ENCODE measurements around the gene TGFB1I1.
A peak's percentile ranks its signal among the peaks of the same experiment; 100 is the strongest.
"Not testable (repeated sequence)": the region's sequence is repeated elsewhere in the genome, so short reads cannot be mapped to it uniquely, and the experiment has no call there.

The TGFB1I1 gene

GRCh38 chr16:31472709-31473203, 804 bp downstream of the TGFB1I1 start:
- DNase-seq: peak in 1 of 2 experiments; percentile 11

- DNase-seq: no peak
These were observed 1.5 kb downstream of the TGFB1I1 start for GRCh38 chr16:31473264-31473984.

DNA sequence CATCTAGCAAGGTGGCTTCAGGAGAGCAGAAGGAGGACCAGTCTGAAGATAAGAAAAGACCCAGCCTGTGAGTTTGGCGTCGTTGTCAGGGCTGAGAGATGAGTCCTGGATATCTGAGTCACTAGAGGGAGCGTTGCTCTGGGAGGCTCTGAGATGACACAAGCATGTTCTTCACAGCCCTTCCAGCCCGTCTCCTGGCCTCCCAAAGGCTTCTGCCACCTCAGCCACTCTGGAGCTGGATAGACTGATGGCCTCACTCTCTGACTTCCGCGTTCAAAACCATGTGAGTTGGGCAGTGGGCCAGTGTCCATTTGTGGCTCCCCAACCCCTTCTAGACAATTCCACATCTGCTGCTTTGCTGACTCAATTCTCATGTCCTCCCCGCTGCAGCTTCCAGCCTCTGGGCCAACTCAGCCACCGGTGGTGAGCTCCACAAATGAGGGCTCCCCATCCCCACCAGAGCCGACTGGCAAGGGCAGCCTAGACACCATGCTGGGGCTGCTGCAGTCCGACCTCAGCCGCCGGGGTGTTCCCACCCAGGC, 2.3 kb downstream of the TGFB1I1 start:
- no peak for DNase-seq

DNA sequence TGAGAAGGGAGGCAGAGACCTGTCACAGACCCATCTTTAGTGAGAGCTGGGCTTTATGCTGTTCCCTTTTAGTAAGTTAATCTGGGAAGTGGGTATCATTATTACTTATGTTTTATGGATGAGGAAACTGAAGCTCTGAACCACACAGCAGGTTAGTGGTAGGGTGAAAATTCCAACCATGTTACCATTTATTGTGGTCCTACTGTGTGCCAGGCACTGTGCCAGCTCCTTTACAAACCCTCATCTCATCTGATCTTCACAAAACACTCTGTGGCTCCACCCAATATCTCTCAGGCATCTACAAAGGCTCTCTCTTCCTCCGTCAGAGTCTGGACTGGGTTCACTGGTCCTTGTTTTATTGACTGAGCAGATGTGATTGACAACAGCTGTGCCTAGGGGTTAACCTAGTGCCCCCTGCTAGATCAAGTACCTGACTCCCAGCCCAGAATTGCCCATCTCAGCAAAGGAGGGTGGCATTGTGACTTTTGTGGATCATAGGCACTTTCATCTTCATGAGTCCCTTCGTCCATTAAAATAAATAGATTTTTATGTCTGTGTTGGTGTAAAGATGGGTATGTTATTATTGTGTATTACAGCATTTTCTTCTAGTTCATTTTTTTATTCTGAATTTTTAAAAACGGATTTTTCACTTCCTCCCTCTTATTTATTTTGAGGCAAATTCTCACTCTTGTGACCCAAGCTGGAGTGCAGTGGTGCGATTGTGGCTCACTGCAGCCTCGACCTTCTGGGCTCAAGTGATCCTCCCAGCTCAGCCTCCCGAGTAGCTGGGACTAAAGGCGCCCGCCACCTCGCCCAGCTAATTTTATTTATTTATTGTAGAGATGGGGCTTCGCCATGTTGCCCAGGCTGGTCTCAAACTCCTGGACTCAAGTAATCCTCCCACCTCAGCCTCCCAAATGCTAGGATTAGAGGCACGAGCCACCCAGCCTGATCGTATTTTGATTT, 3.1 kb downstream of the TGFB1I1 start:
- DNase-seq: no peak

DNA sequence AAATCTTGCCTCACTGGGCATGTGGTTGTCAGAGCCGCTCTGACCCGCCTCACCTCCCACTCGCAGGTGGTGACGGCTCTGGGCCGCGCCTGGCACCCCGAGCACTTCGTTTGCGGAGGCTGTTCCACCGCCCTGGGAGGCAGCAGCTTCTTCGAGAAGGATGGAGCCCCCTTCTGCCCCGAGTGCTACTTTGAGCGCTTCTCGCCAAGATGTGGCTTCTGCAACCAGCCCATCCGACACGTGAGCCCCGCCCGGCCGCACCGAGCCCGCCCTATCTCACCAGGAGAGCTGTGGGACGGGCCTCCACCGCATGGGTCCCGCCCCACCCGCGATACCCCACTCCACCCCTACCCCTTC, 4.0 kb downstream of the TGFB1I1 start:
- DNase-seq: no peak

DNA sequence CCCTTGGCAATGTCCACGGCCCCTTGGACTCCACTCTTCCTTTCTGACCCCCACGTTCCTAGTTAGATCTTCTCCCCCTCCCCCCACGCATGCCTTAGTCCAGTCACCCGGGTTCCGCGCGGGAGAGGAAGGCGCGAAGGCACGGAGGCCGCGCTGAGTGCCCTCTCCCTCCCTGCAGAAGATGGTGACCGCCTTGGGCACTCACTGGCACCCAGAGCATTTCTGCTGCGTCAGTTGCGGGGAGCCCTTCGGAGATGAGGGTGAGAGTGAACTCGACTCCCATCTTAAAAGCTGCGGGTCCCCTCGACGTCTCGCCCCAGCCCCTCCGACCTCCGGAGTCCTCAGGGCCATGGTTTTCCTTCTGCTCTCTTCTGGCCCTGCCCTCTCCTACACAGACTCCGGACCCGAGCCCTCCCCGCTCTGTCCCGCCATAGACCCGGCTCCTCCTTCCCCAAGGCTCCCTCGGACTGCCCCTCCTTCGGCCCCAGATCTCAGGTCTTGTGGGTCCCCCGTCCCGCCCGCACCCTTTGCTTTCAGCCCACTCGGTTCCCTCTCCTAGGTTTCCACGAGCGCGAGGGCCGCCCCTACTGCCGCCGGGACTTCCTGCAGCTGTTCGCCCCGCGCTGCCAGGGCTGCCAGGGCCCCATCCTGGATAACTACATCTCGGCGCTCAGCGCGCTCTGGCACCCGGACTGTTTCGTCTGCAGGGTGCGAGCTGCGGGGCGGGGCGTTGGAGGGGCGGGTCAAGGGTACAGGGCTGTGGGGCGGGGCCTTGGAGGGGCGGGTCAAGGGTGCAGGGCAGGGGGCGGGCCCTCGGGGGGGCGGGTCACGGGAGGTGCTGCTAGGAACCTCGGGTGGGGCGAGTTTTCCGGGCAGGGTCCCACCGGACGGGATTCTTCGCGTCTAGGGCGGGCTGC, 4.6 kb downstream of the TGFB1I1 start:
- no peak for DNase-seq

DNA sequence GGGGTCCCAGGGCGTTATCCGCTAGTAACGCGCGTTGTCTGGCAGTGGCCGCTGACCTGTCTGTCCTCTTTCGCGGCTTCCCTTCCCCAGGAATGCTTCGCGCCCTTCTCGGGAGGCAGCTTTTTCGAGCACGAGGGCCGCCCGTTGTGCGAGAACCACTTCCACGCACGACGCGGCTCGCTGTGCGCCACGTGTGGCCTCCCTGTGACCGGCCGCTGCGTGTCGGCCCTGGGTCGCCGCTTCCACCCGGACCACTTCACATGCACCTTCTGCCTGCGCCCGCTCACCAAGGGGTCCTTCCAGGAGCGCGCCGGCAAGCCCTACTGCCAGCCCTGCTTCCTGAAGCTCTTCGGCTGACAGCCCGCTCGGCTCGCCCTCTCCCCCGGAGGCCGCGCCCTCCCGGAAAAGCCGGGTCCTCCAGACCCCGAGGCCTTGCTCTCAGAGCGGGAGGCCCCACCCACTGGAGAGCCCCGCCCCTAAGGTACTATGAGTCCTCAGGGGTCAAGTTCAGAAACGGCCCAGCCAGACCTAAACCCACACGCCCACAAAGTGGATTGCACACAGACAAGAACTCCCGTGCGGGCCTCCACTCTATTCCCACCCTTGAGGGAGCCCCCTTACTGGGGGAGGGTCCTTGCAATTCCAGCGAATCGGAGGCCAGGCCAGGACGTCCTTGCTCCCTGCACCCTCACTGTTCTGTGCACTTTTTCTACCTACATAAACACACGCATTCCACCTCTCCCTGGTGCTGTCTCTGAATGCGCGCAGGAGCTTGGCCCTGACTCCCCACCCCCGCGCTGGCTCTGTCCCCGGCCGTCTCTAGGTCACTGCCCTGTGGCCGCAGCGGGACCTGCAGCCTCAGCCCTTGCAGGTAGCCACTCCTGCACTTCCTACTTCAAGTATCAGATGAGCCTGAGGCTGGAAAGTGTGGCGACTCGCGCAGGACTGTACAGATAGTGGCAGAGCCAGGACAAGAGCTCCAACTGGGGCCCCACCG, 5.6 kb downstream of the TGFB1I1 start:
- no peak for DNase-seq

- no peak for DNase-seq
These were observed 7.0 kb downstream of the TGFB1I1 start for GRCh38 chr16:31478956-31479355.

- no peak for DNase-seq
These were observed 7.8 kb downstream of the TGFB1I1 start for GRCh38 chr16:31479751-31480150.

- DNase-seq: no peak
These were observed 9.0 kb downstream of the TGFB1I1 start for GRCh38 chr16:31480851-31481536.

DNA sequence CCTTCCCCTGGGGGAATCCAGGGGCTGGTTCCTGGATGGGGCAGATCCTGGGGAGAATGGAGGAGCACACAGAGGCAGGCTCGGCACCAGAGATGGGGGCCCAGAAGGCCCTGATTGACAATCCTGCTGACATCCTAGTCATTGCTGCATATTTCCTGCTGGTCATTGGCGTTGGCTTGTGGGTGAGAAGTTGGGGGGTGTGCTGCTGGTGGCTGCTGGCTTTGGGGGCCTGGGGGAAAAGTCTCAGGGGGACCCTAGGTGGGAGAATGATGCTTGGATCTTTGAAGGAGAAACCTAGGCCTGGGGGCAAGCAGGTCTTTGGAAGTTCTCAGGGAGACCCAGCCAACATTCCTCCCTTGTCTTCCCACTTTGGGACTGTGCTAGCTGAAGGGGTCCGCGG, 11.1 kb downstream of the TGFB1I1 start, which contains the start of gene SLC5A2:
SLC5A2 (plus strand) TSS at position 43 of the 400 bp plus-strand sequence; CDS start at position 57, 14 bp downstream.
- no peak for DNase-seq

DNA sequence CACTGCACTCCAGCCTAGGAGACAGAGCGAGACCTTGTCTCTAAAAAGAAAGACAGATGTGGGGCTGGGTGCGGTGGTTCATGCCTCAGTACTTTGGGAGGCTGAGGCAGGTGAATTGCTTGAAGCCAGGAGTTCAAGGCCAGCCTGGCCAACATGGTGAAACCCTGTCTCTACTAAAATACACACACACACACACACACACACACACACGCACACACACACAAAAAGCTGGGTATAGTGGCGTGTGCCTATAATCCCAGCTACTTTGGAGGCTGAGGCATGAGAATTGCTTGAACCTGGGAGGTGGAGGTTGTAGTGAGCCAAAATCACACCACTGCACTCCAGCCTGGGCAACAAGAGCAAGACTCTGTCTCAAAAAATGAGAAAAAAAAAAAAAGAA, 12.1 kb downstream of the TGFB1I1 start:
- DNase-seq: not testable (repeated sequence)

- no peak for DNase-seq
These were observed 12.7 kb downstream of the TGFB1I1 start for GRCh38 chr16:31484491-31485171.

- DNase-seq: no peak
These were observed 13.6 kb downstream of the TGFB1I1 start for GRCh38 chr16:31485571-31485970.

DNA sequence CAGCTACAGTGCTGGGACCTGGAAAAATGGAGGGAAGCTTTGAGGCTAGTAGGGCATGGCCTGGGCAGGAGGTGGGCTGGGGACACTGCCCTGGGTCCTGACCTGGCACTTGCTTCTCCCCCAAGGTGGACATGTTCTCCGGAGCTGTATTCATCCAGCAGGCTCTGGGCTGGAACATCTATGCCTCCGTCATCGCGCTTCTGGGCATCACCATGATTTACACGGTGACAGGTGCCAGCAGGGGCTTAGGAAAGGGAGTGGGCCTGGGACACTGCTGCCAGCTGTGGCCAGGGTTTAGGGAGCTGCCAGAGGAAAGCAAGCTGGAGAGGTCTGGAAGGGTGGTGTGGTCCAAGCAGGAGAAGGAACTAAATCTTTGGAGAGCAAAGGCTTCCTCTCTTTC, 14.1 kb downstream of the TGFB1I1 start:
- no peak for DNase-seq

GRCh38 chr16:31487071-31487719, 15.2 kb downstream of the TGFB1I1 start:
- no peak for DNase-seq

- DNase-seq: peak in 1 of 2 experiments; percentile 13
These were observed 15.9 kb downstream of the TGFB1I1 start for GRCh38 chr16:31487720-31488467.
